HepG2 (cell line): ENCODE data around the gene DCDC2C.

Experiments
- FOXP4 ChIP-seq: sonication (generic); formaldehyde crosslinking; IDR thresholded peaks from 2 replicates; pipeline ENCODE4 v1.4.0; 2020; ENCODE audit warnings: missing genetic modification reagents
- GMEB1 ChIP-seq: sonication (generic); formaldehyde crosslinking; IDR thresholded peaks from 2 replicates; pipeline ENCODE4 v1.5.1; 2020; ENCODE audit warnings: missing genetic modification reagents, mild to moderate bottlenecking, borderline replicate concordance
- HDAC2 ChIP-seq: sonication (generic); formaldehyde crosslinking; IDR thresholded peaks from 2 replicates; pipeline ENCODE4 v1.4.0; 2020; ENCODE audit warnings: missing genetic modification reagents
- JUN ChIP-seq: sonication (generic); formaldehyde crosslinking; IDR thresholded peaks from 2 replicates; pipeline ENCODE4 v1.4.0; 2020; ENCODE audit warnings: mild to moderate bottlenecking, missing genetic modification reagents
- JUND ChIP-seq: sonication (generic); formaldehyde crosslinking; IDR thresholded peaks from 2 replicates; pipeline ENCODE4 v1.8.0; 2022; ENCODE audit warnings: mild to moderate bottlenecking, missing genetic modification reagents
- NAIF1 ChIP-seq: sonication (generic); formaldehyde crosslinking; IDR thresholded peaks from 2 replicates; pipeline ENCODE4 v1.5.0; 2020; ENCODE audit warnings: mild to moderate bottlenecking, missing genetic modification reagents, borderline replicate concordance
- NCOA5 ChIP-seq: sonication (generic); formaldehyde crosslinking; IDR thresholded peaks from 2 replicates; pipeline ENCODE4 v1.4.0; 2020; ENCODE audit warnings: missing genetic modification reagents
- SMYD3 ChIP-seq: sonication (generic); formaldehyde crosslinking; IDR thresholded peaks from 2 replicates; pipeline ENCODE4 v1.8.1; 2023; ENCODE audit warnings: mild to moderate bottlenecking, missing genetic modification reagents
- ZZZ3 ChIP-seq: sonication (generic); formaldehyde crosslinking; IDR thresholded peaks from 2 replicates; pipeline ENCODE4 v1.4.0; 2020; ENCODE audit warnings: missing genetic modification reagents, mild to moderate bottlenecking, borderline replicate concordance
- TF ChIP-seq, protein P1 (sequence below): sonication (generic); formaldehyde crosslinking; IDR thresholded peaks from 2 replicates; pipeline ENCODE4 v1.4.0; 2020; ENCODE audit warnings: low read depth, mild to moderate bottlenecking, missing genetic modification reagents
- TF ChIP-seq, protein P2 (sequence below): sonication (generic); formaldehyde crosslinking; IDR thresholded peaks from 2 replicates; pipeline ENCODE4 v1.8.1; 2022; ENCODE audit warnings: mild to moderate bottlenecking, missing genetic modification reagents
- TF ChIP-seq, protein P3 (sequence below): sonication (generic); formaldehyde crosslinking; IDR thresholded peaks from 2 replicates; pipeline ENCODE4 v1.5.0; 2020; ENCODE audit warnings: mild to moderate bottlenecking, missing genetic modification reagents, moderate library complexity

GRCh38 chr2:3730646-3731045, 27.3 kb downstream of the DCDC2C start:
- TF ChIP-seq GMEB1 (CRISPR knock-in tag) (no peak), SMYD3 (CRISPR knock-in tag) (no peak), HDAC2 (CRISPR knock-in tag) (no peak), JUND (no peak), NAIF1 (CRISPR knock-in tag) (no peak), ZZZ3 (CRISPR knock-in tag) (no peak), JUN (no peak), FOXP4 (CRISPR knock-in tag) (no peak), NCOA5 (CRISPR knock-in tag) (no peak)
- TF ChIP-seq, protein P1, sequence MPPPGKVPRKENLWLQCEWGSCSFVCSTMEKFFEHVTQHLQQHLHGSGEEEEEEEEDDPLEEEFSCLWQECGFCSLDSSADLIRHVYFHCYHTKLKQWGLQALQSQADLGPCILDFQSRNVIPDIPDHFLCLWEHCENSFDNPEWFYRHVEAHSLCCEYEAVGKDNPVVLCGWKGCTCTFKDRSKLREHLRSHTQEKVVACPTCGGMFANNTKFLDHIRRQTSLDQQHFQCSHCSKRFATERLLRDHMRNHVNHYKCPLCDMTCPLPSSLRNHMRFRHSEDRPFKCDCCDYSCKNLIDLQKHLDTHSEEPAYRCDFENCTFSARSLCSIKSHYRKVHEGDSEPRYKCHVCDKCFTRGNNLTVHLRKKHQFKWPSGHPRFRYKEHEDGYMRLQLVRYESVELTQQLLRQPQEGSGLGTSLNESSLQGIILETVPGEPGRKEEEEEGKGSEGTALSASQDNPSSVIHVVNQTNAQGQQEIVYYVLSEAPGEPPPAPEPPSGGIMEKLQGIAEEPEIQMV (CRISPR knock-in tag), result no peak
- TF ChIP-seq, protein P2, sequence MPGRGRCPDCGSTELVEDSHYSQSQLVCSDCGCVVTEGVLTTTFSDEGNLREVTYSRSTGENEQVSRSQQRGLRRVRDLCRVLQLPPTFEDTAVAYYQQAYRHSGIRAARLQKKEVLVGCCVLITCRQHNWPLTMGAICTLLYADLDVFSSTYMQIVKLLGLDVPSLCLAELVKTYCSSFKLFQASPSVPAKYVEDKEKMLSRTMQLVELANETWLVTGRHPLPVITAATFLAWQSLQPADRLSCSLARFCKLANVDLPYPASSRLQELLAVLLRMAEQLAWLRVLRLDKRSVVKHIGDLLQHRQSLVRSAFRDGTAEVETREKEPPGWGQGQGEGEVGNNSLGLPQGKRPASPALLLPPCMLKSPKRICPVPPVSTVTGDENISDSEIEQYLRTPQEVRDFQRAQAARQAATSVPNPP (CRISPR knock-in tag), result no peak
- TF ChIP-seq, protein P3, sequence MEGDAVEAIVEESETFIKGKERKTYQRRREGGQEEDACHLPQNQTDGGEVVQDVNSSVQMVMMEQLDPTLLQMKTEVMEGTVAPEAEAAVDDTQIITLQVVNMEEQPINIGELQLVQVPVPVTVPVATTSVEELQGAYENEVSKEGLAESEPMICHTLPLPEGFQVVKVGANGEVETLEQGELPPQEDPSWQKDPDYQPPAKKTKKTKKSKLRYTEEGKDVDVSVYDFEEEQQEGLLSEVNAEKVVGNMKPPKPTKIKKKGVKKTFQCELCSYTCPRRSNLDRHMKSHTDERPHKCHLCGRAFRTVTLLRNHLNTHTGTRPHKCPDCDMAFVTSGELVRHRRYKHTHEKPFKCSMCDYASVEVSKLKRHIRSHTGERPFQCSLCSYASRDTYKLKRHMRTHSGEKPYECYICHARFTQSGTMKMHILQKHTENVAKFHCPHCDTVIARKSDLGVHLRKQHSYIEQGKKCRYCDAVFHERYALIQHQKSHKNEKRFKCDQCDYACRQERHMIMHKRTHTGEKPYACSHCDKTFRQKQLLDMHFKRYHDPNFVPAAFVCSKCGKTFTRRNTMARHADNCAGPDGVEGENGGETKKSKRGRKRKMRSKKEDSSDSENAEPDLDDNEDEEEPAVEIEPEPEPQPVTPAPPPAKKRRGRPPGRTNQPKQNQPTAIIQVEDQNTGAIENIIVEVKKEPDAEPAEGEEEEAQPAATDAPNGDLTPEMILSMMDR (CRISPR knock-in tag), result no peak
